Common myeloid progenitor, CD34-positive (primary cell): Measurements from ENCODE around the gene SCYL1.
"Not testable (repeated sequence)": the region's sequence is repeated elsewhere in the genome, so short reads cannot be mapped to it uniquely, and the experiment has no call there.

Experiments used
- CTCF ChIA-PET: fragments of 350-600 bp; sonication (Branson Sonifier 250); formaldehyde crosslinking; loops from one replicate; lab custom pipeline; 2021; ENCODE audit warnings: antibody characterized with exemption; lab: Charles Lee
- POLR2A ChIA-PET: fragments of 350-600 bp; sonication (Branson Sonifier 250); formaldehyde crosslinking; loops from one replicate; lab custom pipeline; 2021; ENCODE audit warnings: antibody characterized with exemption; lab: Charles Lee
- DNase-seq, 3 donors: peaks; one replicate each; pipeline versions ENCODE4 v3.0.0 to v3.0.0-alpha.2; 2013
- H3K27ac ChIP-seq, 2 experiments: 1 replicate in 1 of 2; 2 replicates in 1 of 2; pipeline ENCODE4 v1.7.0; 2013; ENCODE audit warnings: inconsistent platforms in 2 of 2, low read length in 2 of 2, mild to moderate bottlenecking in 2 of 2, low read depth in 1 of 2, moderate library complexity in 1 of 2; ENCODE audit not compliant: severe bottlenecking in 2 of 2, insufficient read depth in 1 of 2, poor library complexity in 1 of 2
- H3K27me3 ChIP-seq, 5 experiments: replicated peaks in 2 of 5; 1 replicate in 3 of 5; 2 replicates in 2 of 5; pipeline versions ENCODE4 v1.6.1 to v1.7.0; 2013; ENCODE audit warnings: low read length in 4 of 5, mild to moderate bottlenecking in 2 of 5, moderate library complexity in 2 of 5, inconsistent platforms in 1 of 5; ENCODE audit not compliant: insufficient read depth in 5 of 5, control insufficient read depth in 4 of 5
- H3K36me3 ChIP-seq, 4 experiments: 1 replicate in 2 of 4; 2 replicates in 2 of 4; pipeline versions ENCODE4 v1.6.1 to v1.7.0; 2013; ENCODE audit warnings: low read length in 3 of 4, control low read depth in 1 of 4, mild to moderate bottlenecking in 1 of 4; ENCODE audit not compliant: control insufficient read depth in 4 of 4, insufficient read depth in 4 of 4
- H3K4me1 ChIP-seq, 4 experiments: 1 replicate in 3 of 4; 2 replicates in 1 of 4; pipeline versions ENCODE4 v1.6.1 to v1.7.1; 2013; ENCODE audit warnings: low read length in 3 of 4, mild to moderate bottlenecking in 3 of 4, control low read depth in 1 of 4, inconsistent platforms in 1 of 4, moderate library complexity in 1 of 4; ENCODE audit not compliant: control insufficient read depth in 4 of 4, insufficient read depth in 4 of 4; ENCODE audit errors: control extremely low read depth in 1 of 4
- H3K4me3 ChIP-seq, 7 experiments: 1 replicate in 4 of 7; 2 replicates in 3 of 7; pipeline versions ENCODE4 v1.5.1 to v1.7.0; 2013; ENCODE audit warnings: mild to moderate bottlenecking in 7 of 7, low read length in 6 of 7, moderate library complexity in 6 of 7, inconsistent platforms in 2 of 7, low read depth in 2 of 7, control low read depth in 1 of 7; ENCODE audit not compliant: insufficient read depth in 4 of 7, control insufficient read depth in 1 of 7; ENCODE audit errors: extremely low read depth in 1 of 7
- H3K9me3 ChIP-seq, 5 experiments: 1 replicate in 4 of 5; 2 replicates in 1 of 5; pipeline versions ENCODE4 v1.6.1 to v1.7.1; 2013; ENCODE audit warnings: low read length in 4 of 5, mild to moderate bottlenecking in 2 of 5, inconsistent platforms in 1 of 5, low read depth in 1 of 5, moderate library complexity in 1 of 5; ENCODE audit not compliant: control insufficient read depth in 4 of 5, insufficient read depth in 2 of 5; ENCODE audit errors: control extremely low read depth in 1 of 5
- WGBS: methylation state at CpG from one replicate; pipeline ENCODE4 v1.1.5; 2013; ENCODE audit not compliant: insufficient coverage; 5-methylcytosine and 5-hydroxymethylcytosine counted together

Gene SCYL1

GRCh38 chr11:65560555-65561418, 35.9 kb downstream of the SCYL1 start:
- H3K4me3 ChIP-seq = no peak overlapping the region
- no peaks in the 10 kb centered on the region for H3K36me3 ChIP-seq
- POLR2A ChIA-PET = no interaction called here
- H3K27me3 ChIP-seq = no peaks in the 10 kb centered on the region
- peaks cover 0 to 50% (median 42%) of the 10 kb centered on the region in 4 experiments for H3K4me1 ChIP-seq
- 65% methylated on average over 13 of the region's 15 CpGs for WGBS
- peak in 1 of 3 donors; percentile 24 for DNase-seq
- no peak overlapping the region for H3K27ac ChIP-seq
- CTCF ChIA-PET = interaction anchor here (0.7 to 16.1 kb wide), 8 partner anchors 9 to 33 kb away, joined by 3 to 239 read pairs (median 6); partner anchors contain the start of genes FAM89B and ZNRD2
- no peaks in the 10 kb centered on the region for H3K9me3 ChIP-seq

GRCh38 chr11:65562020-65562419, 37.1 kb downstream of the SCYL1 start:
- CTCF ChIA-PET = interaction anchor here (1.1 to 16.1 kb wide), 5 partner anchors 10 to 31 kb away, joined by 3 to 239 read pairs (median 5); partner anchors contain the start of gene FAM89B
- no peaks in the 10 kb centered on the region for H3K27me3 ChIP-seq
- 99% methylated on average over 5 of the region's 7 CpGs for WGBS
- DNase-seq = no peak
- peaks cover 0 to 45% (median 37%) of the 10 kb centered on the region in 4 experiments for H3K4me1 ChIP-seq
- H3K4me3 ChIP-seq = no peak overlapping the region
- POLR2A ChIA-PET = no interaction called here
- no peak overlapping the region for H3K27ac ChIP-seq
- H3K9me3 ChIP-seq = no peaks in the 10 kb centered on the region
- peaks cover 0 to 3% (median 0%) of the 10 kb centered on the region in 4 experiments for H3K36me3 ChIP-seq

GRCh38 chr11:65562788-65563187, 37.9 kb downstream of the SCYL1 start:
- ChIA-PET CTCF (interaction anchor here (1.3 to 16.1 kb wide), 4 partner anchors 10 to 25 kb away, joined by 4 to 239 read pairs (median 13); partner anchors contain the start of gene FAM89B), POLR2A (no interaction called here)
- WGBS = 100% methylated on average over 2 of the region's 9 CpGs
- Histone ChIP-seq H3K27ac (no peak overlapping the region), H3K36me3 (peaks cover 0 to 4% (median 0%) of the 10 kb centered on the region in 4 experiments), H3K27me3 (no peaks in the 10 kb centered on the region), H3K4me1 (peaks cover 0 to 40% (median 32%) of the 10 kb centered on the region in 4 experiments), H3K9me3 (no peaks in the 10 kb centered on the region), H3K4me3 (no peak overlapping the region)
- peak in 1 of 3 donors; percentile 17 for DNase-seq

- POLR2A ChIA-PET = no interaction called here
- H3K27me3 ChIP-seq = no peaks in the 10 kb centered on the region
- no peak overlapping the region for H3K27ac ChIP-seq
- no peaks in the 10 kb centered on the region for H3K9me3 ChIP-seq
- peaks cover 0 to 4% (median 0%) of the 10 kb centered on the region in 4 experiments for H3K36me3 ChIP-seq
- WGBS = 100% methylated on average over 4 of the region's 4 CpGs
- H3K4me3 ChIP-seq = no peak overlapping the region
- peaks cover under 1 to 42% (median 32%) of the 10 kb centered on the region in 4 experiments for H3K4me1 ChIP-seq
- DNase-seq = no peak
- CTCF ChIA-PET = interaction anchor here (0.8 to 16.1 kb wide), 5 partner anchors 12 to 30 kb away, joined by 3 to 239 read pairs (median 4); no protein-coding TSS in a partner anchor
Observed at GRCh38 chr11:65563601-65564000, 38.7 kb downstream of the SCYL1 start.

GRCh38 chr11:65564879-65565559, 40.1 kb downstream of the SCYL1 start:
- H3K4me3 ChIP-seq, POLR2A ChIA-PET, H3K27me3 ChIP-seq, H3K36me3 ChIP-seq, H3K9me3 ChIP-seq, DNase-seq, H3K27ac ChIP-seq: not testable (repeated sequence)
- CTCF ChIA-PET = interaction anchor here (0.7 to 16.1 kb wide), 5 partner anchors 8 to 34 kb away, joined by 3 to 239 read pairs (median 10); no protein-coding TSS in a partner anchor
- 92% methylated on average over 11 of the region's 12 CpGs for WGBS
- peaks cover 9 to 43% (median 34%) of the 10 kb centered on the region in 4 experiments for H3K4me1 ChIP-seq

GRCh38 chr11:65565624-65566453, 41.0 kb downstream of the SCYL1 start:
- peak overlapping the region; percentile 33 to 52 for H3K27ac ChIP-seq
- H3K27me3 ChIP-seq = no peaks in the 10 kb centered on the region
- WGBS = 100% methylated on average over 1 of the region's 7 CpGs
- peaks cover 0 to 4% (median 0%) of the 10 kb centered on the region in 4 experiments for H3K36me3 ChIP-seq
- no peak overlapping the region for H3K4me3 ChIP-seq
- DNase-seq = peak in 2 of 3 donors; percentile 48 to 54
- no peaks in the 10 kb centered on the region for H3K9me3 ChIP-seq
- ChIA-PET POLR2A (interaction anchor here (1.4 kb wide), 1 partner anchor 7 kb away, joined by 4 read pairs; the partner anchor contains the start of gene LTBP3), CTCF (interaction anchor here (1.0 to 16.1 kb wide), 5 partner anchors 9 to 35 kb away, joined by 3 to 239 read pairs (median 10); no protein-coding TSS in a partner anchor)
- H3K4me1 ChIP-seq = peaks cover 10 to 43% (median 34%) of the 10 kb centered on the region in 4 experiments
